Measurements from ENCODE around the gene RAPGEF5.
A peak's percentile ranks its signal among the peaks of the same experiment; 100 is the strongest.

RAPGEF5 gene

GRCh38 chr7:22143491-22143890, 213.5 kb downstream of the RAPGEF5 start:
- DNase-seq: no peak

- no peak for DNase-seq
These were observed 214.4 kb downstream of the RAPGEF5 start for GRCh38 chr7:22142572-22142971.

GRCh38 chr7:22141355-22141754, 215.6 kb downstream of the RAPGEF5 start:
- no peak for DNase-seq

- DNase-seq: no peak
These were observed 216.4 kb downstream of the RAPGEF5 start for GRCh38 chr7:22140578-22140977.

GRCh38 chr7:22138886-22139285, 218.1 kb downstream of the RAPGEF5 start:
- DNase-seq: no peak

GRCh38 chr7:22138106-22138505, 218.8 kb downstream of the RAPGEF5 start:
- no peak for DNase-seq

- DNase-seq: no peak
These were observed 219.5 kb downstream of the RAPGEF5 start for GRCh38 chr7:22137466-22137865.

- DNase-seq: no peak
These were observed 219.9 kb downstream of the RAPGEF5 start for GRCh38 chr7:22137026-22137425.

GRCh38 chr7:22129819-22130580, 227.0 kb downstream of the RAPGEF5 start:
- no peak for DNase-seq

GRCh38 chr7:22129166-22129565, 227.8 kb downstream of the RAPGEF5 start:
- DNase-seq: no peak

- no peak for DNase-seq
These were observed 228.4 kb downstream of the RAPGEF5 start for GRCh38 chr7:22128528-22128920.

GRCh38 chr7:22127835-22128527, 229.0 kb downstream of the RAPGEF5 start:
- DNase-seq: no peak

GRCh38 chr7:22125436-22125835, 231.5 kb downstream of the RAPGEF5 start:
- DNase-seq: no peak

- no peak for DNase-seq
These were observed 232.0 kb downstream of the RAPGEF5 start for GRCh38 chr7:22124941-22125340.

- no peak for DNase-seq
These were observed 233.8 kb downstream of the RAPGEF5 start for GRCh38 chr7:22123139-22123538.

GRCh38 chr7:22121702-22122474, 235.1 kb downstream of the RAPGEF5 start:
- peak; percentile 9 for DNase-seq

- no peak for DNase-seq
These were observed 236.4 kb downstream of the RAPGEF5 start for GRCh38 chr7:22120391-22121053.

GRCh38 chr7:22117222-22117621, 239.7 kb downstream of the RAPGEF5 start:
- DNase-seq: no peak

GRCh38 chr7:22116451-22117030, 240.4 kb downstream of the RAPGEF5 start:
- DNase-seq: no peak

GRCh38 chr7:22115689-22116088, 241.3 kb downstream of the RAPGEF5 start:
- no peak for DNase-seq

- no peak for DNase-seq
These were observed 242.4 kb downstream of the RAPGEF5 start for GRCh38 chr7:22114440-22114981.

GRCh38 chr7:22113041-22113440, 243.9 kb downstream of the RAPGEF5 start:
- no peak for DNase-seq
